Measurements from ENCODE around the gene ST7L.

DNA sequence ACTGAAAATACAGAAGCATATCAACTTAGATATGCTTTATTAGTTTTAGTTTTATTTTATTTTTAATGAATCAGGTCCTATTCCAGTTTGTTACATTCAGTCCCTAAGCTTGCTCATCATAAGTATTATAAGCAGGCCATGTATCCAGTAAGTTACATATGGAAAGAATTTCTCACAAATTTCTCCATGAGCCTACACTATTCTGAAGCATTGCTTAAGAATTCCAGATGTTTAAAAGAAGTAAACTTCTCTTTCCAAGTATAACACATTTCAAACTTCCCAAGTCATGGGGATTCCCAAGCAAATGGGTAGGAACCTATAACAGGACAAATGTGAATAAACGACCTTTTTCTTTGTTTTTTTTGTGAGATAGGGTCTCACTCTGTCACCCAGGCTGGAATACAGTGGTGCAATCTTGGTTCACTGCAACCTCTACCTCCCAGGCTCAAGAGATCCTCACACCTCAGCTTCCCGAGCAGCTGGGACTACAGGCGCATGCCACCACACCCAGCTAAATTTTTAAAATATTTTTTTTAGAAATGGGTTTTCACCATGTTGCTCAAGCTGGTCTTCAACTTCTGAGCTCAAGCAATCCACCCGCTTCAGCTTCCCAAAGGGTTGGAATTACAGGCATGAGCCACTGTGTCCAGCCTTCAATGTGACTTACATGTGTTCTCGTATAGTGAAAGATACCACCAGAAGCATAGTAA, 39.0 kb downstream of the ST7L start:
- no peak for TF ChIP-seq ZBTB7A (IDR thresholded peaks at IDR 0.05; ENCODE audit: low read depth)
- TF ChIP-seq EGR1 (IDR thresholded peaks at IDR 0.05), result no peak
- TF ChIP-seq, protein P1, sequence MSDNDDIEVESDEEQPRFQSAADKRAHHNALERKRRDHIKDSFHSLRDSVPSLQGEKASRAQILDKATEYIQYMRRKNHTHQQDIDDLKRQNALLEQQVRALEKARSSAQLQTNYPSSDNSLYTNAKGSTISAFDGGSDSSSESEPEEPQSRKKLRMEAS (IDR thresholded peaks at IDR 0.05), result no peak
- no peak for TF ChIP-seq CEBPB (IDR thresholded peaks at IDR 0.05)
- no peak for TF ChIP-seq EP300 (IDR thresholded peaks at IDR 0.05; ENCODE audit: borderline replicate concordance)
